Stimulated activated CD8-positive, alpha-beta memory T cell treated with anti-CD3 and anti-CD28 coated beads, Interleukin-12 subunit alpha, Interleukin-12 subunit beta, amount 100 ng/mL, for 24 hours (primary cell): ENCODE results near the gene HLA-DOA.

Experiments used
- DNase-seq: peaks from one replicate; pipeline ENCODE4 v3.0.0-alpha.2; 2020; ENCODE audit errors: extremely low read depth

HLA-DOA gene

DNA sequence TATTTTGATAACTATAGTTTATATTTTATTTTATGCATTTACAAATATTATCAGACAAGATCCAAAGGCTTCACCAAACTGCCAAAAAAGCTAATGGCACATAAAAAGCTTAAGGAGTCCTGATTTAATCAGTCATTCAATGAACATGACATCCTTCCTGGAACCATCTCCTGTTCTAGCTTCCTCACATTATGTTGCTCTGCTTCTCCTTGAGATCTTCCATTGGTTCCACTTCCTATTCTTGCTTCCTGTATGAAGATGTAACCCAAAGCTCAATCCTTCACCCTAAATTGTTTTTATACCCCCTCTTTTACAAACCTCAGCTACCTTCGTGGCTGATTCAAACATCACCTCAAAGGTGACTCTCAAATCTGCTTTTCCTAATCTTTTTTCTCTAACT is 45.5 kb downstream of the HLA-DOA start:
- no peak for DNase-seq

DNA sequence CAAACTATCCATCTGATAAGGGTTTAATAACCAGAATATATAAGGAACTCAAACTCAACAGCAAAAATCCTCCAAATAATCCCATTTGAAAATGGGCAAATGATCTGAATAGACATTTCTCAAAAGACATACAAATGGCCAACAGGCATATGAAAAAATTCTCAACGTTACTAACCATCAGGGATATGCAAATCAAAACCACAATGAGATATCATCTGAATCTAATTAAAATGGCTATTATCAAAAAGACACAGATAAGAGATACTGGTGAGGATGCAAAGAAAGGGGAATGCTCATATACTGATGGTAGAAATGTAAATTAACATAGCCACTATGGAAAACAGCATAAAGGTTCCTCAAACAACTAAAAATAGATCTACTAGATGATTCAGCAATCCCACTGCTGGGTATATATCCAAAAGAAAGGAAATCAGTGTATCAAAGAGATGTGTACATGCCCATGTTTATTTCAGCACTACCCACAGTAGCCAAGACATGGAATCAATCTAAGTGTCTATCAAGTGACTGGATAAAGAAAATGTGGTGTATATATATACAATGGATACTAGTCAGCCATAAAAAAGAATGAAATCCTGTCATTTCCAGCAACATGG is 47.1 kb downstream of the HLA-DOA start:
- no peak for DNase-seq

DNA sequence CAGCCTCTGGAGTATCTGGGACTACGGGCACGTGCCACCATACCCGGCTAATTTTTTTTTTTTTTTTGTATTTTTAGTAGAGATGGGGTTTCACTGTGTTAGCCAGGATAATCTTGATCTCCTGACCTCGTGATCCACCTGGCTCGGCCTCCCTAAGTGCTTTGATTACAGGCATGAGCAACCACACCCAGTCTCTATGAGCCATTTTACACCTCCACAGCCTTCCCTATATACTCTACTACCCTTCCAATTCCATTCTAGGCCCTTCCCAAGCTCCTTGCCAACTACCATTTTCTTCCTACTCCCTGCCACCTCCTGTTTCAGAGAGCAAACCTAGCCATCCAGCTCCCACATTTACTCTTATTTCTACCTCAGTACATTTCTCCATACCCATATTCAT is 48.8 kb downstream of the HLA-DOA start:
- DNase-seq = no peak

DNA sequence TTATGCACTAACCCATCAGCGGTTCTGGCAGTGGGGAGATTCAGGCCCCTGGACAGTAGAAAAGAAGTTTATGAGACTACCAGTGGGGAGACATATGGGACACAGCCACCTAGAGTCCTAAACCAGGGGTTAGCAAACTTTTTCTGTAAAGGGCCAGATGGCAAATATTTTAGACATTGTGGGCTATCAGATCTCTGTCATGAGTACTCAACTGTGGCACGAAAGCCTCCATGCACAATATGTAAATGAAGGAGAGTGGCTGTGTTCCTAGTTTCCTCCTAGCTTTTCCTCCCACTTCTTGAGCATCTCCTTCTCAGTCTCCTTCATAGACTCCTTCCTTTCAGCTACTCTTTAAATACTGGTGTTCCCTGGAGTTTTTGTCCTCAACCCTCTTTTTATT is 53.2 kb downstream of the HLA-DOA start:
- no peak for DNase-seq

DNA sequence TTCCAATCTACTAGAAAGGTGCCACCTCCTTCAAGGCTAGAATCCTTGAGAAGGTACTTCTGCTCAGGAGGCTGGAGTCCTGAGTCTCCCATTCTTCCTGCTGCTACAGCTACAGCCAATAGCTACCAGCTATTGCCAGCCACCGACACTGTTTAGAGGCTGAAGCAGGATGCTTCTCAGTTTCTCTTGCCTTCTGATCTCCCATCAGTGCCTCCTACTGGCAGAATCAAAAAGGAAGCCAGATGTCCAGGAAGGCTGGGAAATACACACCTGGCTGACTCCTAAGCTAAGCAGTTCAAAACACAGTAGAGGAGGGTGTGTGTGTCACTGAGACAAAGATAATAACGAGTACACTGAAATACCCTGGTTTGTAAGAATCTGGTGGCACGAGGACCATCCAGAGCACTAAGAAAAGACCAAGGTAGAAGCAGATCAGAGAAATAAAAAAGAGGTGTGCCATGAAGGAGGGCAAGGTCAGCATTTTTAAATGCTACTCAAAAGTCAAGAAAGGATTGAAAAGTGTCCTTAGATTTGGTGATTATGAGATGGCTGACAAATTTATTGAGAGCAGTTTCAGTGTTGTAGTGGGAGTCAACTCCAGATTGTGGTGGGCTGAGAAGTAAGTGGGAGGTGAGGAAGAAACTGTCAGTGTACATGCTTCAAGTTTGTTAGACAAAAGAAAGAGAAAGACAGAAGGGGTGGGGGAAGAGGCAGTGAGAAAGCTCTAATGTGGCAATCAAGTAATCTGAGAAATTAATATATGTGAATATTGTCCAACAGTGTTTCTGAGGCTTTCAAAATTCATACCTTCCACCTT is 54.2 kb downstream of the HLA-DOA start:
- no peak for DNase-seq

DNA sequence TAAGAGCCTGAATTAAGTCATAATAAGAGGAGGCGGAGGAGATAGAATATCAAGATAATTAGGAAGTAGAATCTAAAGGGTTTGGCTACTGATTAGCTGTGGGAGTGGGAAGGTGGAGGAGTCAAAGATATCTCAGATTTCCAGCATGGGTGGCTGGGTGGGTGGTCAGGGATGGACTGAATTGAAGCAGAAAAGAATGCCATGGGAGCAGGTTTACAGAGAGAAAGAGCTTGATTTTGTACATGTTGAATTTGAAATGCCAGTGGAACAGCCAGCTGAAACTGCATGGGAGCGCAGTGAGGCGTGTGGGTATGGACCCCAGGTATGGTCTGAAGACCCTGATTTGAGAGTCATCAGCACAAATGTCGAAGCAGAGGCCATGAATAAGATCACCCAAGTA is 55.1 kb downstream of the HLA-DOA start:
- no peak for DNase-seq
